C1 segment of cervical spinal cord (tissue), 14 donors: Measurements from ENCODE around the gene WDR83.
A peak's percentile ranks its signal among the peaks of the same experiment; 100 is the strongest.
"Not testable (repeated sequence)": the region's sequence is repeated elsewhere in the genome, so short reads cannot be mapped to it uniquely, and the experiment has no call there.

ENCODE experiments used
- DNase-seq, 14 donors: peaks; one replicate each; lab custom pipeline; 2025; lab: John Stamatoyannopoulos, UW

The WDR83 gene

DNA sequence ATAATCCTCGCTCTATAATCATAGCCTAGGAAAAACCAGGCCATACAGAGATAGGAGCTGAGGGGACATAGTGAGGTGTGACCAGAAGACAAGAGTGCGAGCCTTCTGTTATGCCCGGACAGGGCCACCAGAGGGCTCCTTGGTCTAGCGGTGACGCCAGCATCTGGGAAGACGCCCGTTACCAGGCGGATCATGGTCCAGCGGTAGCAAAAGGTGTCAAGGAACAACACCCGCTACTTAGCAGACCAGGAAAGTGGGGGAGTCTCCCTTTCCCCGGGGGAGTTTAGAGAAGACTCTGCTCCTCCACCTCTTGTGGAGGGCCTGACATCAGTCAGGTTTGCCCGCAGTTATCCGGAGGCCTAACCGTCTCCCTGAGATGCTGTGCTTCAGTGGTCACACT, 45.5 kb downstream of the WDR83 start:
- not testable (repeated sequence) for DNase-seq

- DNase-seq = not testable (repeated sequence)
These were observed 46.7 kb downstream of the WDR83 start for GRCh38 chr19:12713304-12713703.

DNA sequence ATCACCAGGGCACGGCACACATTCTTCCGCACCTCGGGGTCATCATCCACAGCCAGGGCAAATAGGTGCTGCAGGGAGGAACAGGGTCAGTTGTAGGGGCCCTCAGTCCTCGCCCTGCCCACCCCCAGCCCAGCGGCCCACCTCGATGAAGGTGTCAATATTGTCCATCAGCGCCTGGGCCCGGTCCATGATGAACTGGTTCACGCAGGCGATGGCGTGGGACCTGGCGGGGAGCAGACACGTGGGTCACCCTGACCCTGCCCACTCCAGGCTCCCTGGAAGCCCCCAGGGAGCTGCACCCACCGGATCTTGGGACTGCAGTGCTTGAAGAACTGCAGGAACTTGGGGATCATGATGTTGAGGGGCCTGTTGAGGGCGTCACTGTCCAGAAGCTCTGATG, 48.5 kb downstream of the WDR83 start:
- DNase-seq = no peak

DNA sequence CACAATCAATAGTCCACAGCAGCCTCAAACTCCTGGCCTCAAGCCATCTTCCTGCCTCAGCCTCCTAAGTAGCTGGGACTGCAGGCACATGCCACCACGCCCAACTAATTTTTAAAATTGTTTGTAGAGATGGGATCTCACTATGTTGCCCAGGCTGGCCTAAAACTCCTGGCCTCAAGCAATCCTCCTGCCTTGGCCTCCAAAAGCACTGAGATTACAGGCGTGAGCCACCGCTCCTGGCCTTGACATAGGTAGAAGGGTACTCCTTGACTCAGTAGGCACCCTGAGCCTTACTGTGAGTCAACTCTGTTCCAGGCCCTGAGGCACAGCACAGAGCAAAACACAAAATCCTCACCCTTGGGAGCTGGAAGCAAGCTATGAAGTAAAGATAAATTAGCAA, 49.3 kb downstream of the WDR83 start:
- DNase-seq = no peak

DNA sequence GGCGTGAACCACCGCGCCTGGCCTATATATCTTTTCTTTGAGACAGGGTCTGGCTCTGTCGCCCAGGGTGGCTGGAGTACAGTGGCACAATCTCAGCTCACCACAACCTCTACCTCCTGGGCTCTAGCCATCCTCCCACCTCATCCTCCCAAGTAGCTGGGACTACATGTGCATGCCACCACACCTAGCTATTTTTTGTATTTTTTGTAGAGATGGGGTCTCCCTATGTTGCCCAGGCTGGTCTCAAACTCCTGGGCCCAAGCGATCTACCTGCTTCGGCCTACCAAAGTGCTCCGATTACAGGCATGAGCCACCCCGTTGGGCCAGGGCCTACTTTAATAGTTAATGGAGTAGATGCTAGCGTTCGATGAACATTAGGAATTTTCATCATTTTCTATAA, 53.7 kb downstream of the WDR83 start:
- no peak for DNase-seq

DNA sequence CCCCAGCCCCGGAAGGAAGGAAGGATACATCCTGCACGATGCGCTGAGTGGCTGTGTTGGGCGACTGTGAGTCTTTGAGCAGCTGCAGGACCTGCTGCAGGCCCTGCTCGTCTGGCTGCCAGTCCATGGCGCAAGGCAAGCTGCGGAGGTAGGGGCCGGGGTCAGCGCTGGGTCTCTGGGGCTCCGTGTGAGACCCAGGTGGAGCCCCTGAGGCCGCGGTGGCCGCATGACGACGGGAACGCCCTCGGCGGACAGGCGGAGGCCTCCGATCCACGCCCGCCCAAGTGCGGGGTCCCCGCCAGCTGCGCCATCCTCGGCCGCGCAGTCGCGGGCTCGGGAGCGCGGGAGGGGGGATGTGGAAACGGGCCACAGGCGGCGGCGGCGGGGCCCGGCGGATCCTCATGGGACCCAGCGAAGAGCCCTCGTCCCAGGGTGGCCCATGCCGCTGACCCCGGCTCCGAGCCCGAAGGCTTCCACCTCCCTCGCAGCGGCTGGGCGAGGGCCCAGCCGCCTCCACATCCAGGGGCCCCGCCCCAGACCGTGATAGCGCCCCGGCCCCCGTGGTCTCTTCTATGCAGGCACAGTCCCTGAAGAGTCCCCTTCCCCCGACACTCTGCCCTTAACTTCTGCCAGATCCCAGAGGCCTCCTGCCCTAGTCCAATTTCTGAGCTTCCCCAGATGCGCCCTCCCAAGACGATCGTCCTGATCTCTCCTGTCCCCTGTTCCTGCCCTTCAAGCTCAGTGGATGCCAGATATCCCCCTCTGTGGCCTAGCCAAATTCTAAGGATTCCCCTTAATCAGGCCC, 54.4 kb downstream of the WDR83 start:
- peak in 3 of 14 donors; percentile 43 to 59 (median 46) for DNase-seq

GRCh38 chr19:12721656-12722565, 55.3 kb downstream of the WDR83 start:
- DNase-seq = peak in 11 of 14 donors; percentile 40 to 80 (median 64)

DNA sequence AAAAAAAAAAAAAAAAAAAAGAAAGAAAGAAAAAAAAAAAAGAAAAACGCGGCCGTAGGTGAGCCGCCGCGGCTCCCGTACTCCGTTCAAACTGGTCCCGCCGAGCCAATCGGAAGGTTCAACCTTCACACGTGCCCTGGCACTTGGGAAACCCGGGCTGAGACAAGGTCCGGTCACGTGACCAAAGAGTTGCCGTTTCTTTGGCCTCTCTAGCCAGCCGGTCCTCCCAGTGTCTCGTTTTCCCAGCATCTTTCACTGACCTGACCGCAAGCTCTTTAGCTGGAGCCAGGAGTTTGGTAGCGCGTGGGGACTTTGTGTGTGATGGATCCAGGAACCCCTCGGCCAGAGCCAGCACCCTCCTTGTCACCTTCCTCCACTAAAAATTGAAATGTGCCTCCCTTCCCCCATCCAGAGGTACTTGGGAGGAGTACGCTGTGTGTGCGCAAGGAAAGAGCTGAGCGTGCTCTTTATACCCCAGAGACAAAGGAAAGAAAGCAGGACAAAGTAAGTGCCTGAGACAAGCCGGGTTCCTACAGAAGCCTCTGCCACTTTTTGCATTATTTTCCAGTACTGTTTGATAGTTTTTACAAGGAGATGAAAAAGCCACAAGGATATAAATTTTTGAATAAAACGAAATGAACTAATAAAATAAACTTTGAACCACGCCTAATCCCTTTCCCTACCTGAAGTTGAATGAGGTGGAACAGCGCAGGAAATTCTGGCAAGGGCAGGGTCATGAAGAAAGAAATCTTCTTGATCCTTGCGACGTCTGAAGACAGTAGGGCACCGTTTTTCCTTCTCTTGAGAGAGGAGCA, 56.2 kb downstream of the WDR83 start:
- DNase-seq = peak; percentile 59 to 94 (median 90)

DNA sequence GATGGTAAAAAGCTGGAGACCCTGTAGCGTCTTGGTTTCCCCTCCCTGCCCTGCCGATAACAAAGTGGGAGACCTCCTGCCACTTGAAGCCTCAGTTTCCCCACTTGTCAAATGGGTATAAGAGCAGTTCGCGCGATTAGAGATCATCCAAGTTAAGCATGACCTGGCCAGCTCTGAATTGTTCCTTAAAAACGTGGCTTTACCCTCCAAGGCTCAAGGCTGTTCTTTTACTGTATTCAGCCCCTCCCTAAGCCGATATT, 56.7 kb downstream of the WDR83 start:
- peak in 1 of 14 donors; percentile 25 for DNase-seq

DNA sequence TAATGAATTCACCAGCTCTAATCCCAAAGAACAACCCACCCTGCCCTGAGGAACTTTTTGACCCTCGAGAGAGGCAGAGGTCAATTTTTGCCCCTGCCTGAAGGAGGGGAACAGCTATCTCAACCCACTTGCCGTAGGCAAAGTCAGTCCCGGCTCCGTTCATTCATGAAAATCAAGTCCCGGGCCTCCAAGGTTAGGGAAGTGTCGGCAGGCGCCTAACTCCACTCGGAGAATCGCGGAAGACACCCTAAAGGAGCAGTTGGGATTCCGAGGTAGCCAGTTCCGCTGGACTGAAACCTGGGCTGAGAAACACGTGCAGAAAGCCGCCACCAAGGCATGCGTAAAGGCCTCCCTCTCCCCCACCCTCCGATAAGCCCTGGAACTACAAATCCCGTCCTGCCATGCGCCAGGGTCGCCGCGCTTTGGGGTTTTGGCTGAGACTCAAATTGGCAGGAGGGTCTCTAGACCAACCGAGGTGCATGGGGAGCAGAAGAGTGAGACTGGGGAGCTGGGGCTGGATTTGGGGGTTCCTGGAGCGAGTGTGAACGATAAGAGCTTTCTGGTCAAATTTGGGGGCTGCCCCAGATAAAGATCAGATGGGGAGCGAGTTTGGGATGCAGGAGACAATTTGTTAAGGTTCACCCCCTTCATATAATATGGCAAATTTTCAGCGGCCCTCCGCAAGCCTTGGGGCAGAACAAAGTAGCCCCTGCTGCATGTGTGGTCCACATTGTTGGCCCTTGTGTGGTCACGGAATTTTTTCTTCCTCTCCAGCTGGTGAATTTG, 57.2 kb downstream of the WDR83 start, which contains the start of gene TNPO2:
Gene TNPO2, minus strand, starts transcription at position 292 of the 786 bp plus-strand sequence. CDS start 2,955 bp downstream, outside the sequence.
- peak in 11 of 14 donors; percentile 8 to 73 (median 22) for DNase-seq
